Measurements from ENCODE around the gene TSPO.

TSPO gene

GRCh38 chr22:43202326-43202725 is 51.0 kb downstream of the TSPO start:
- no peak for DNase-seq (ENCODE audit: low spot score)

- DNase-seq (ENCODE audit: low spot score): no peak
These were observed 51.5 kb downstream of the TSPO start for GRCh38 chr22:43202756-43203410.

- DNase-seq (ENCODE audit: low spot score): no peak
These were observed 52.2 kb downstream of the TSPO start for GRCh38 chr22:43203471-43203981.

- DNase-seq (ENCODE audit: low spot score): no peak
These were observed 53.9 kb downstream of the TSPO start for GRCh38 chr22:43205261-43205691.

- no peak for DNase-seq (ENCODE audit: low spot score)
These were observed 54.6 kb downstream of the TSPO start for GRCh38 chr22:43205748-43206508.

- no peak for DNase-seq (ENCODE audit: low spot score)
These were observed 55.3 kb downstream of the TSPO start for GRCh38 chr22:43206509-43207161.

GRCh38 chr22:43207386-43207785 is 56.0 kb downstream of the TSPO start:
- no peak for DNase-seq (ENCODE audit: low spot score)

- DNase-seq (ENCODE audit: low spot score): no peak
These were observed 56.7 kb downstream of the TSPO start for GRCh38 chr22:43207849-43208702.

- DNase-seq (ENCODE audit: low spot score): no peak
These were observed 57.6 kb downstream of the TSPO start for GRCh38 chr22:43208703-43209522.

- DNase-seq (ENCODE audit: low spot score): no peak
These were observed 58.1 kb downstream of the TSPO start for GRCh38 chr22:43209523-43209890.

GRCh38 chr22:43209971-43210370 is 58.6 kb downstream of the TSPO start:
- no peak for DNase-seq (ENCODE audit: low spot score)

GRCh38 chr22:43210631-43211515 is 59.5 kb downstream of the TSPO start:
- DNase-seq (ENCODE audit: low spot score): no peak

GRCh38 chr22:43211941-43212433 is 60.6 kb downstream of the TSPO start:
- DNase-seq (ENCODE audit: low spot score): no peak

GRCh38 chr22:43212434-43212952 is 61.1 kb downstream of the TSPO start:
- no peak for DNase-seq (ENCODE audit: low spot score)
